Fibroblast of upper back skin (primary cell): ENCODE results near the gene BRD3.
"Not testable (repeated sequence)": the region's sequence is repeated elsewhere in the genome, so short reads cannot be mapped to it uniquely, and the experiment has no call there.

ENCODE experiments used
- DNase-seq: peaks from one replicate; pipeline ENCODE4 v3.0.0-alpha.2; 2013

The BRD3 gene

DNA sequence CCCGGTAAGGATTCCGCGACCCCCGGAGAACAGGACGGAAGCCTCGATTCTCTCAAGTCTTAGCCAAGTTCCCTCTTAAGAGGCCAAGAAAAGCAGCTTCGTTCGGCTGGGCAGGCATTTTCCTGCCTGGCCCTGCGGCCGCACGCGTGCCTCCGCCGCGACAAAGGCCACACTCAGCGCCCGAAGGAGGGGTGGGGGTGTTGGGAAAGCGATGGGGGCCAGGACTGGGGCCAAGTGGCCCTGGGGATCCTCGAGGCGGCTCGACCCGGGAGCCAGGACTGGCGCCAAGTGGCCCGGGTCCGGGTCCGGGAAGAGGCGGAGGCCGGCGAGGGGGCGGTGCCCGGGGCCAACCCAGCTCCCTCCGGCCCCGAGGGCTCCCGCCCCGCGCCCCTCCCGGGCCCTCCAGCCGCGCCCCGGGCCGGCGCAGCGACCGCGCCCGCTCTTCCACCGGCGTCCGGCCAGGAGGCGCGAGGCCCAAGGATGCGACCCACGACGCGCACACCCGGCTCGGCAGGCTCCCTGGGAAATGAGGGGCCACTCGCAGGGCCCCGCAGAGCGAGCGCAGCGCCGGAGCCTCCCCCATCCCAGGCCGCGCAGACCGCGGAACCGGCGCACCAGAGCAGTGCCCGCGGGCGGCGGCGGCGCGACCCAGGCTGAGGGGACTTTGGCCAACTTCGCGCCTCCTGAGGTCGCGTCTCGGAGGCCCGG, 76.5 kb downstream of the BRD3 start:
- no peak for DNase-seq

DNA sequence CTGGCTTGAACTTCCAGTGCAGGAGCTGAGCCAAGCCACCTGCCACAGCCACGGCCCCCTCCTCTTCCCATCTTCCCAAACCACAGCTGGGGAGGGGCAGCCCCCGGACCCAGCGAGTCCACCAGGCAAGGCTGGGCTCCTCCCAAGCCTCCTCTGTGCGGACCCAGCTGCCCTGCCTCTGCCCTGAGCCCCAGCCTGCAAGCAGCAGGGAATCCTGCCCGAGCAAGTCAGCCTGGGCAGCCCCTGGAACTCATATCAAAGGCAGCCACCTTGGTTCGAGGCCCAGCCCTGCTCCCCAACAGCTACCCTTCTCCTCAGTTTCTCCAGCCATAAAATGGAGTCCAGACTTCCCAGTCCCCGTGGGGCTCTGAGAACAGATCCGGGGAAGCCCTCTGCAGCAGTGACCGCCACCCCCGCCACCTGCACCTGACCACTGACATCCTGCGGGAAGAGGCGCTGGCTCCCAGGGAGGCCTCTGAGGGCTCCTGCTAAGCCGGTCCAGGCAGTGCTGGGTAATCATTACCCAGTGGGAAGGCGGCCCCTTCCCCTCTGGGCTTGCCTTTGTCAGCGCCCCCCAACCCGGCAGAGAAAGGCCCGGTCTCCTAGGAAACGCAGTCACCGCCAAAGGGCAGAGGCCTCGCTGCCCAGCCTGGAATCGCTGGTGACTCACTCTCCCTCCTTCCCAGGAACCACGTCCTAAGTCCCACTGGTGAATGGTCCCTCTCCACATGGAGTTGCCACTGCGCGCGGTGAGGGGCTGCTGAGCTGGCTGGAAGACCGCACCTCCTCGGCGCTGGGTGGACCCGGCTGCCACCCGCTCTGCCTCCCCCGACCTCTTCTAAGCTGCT, 77.2 kb downstream of the BRD3 start:
- DNase-seq, result peak; percentile 56

GRCh38 chr9:133989625-133990365, 78.0 kb downstream of the BRD3 start:
- no peak for DNase-seq

DNA sequence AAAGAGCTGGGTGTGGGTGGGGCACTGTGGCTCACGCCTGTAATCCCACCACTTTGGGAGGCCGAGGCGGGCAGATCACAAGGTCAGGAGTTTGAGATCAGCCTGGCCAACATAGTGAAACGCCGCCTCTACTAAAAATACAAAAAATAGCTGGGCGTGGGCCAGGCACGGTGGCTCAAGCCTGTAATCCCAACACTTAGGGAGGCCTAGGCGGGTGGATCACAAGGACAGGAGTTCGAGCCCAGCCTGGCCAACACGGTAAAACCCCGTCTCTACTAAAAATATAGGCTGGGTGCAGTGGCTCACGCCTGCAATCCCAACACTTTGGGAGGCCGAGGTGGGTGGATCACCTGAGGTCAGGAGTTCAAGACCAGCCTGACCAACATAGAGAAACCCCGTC, 79.1 kb downstream of the BRD3 start:
- not testable (repeated sequence) for DNase-seq

GRCh38 chr9:133987946-133988665, 79.7 kb downstream of the BRD3 start:
- DNase-seq, result no peak

DNA sequence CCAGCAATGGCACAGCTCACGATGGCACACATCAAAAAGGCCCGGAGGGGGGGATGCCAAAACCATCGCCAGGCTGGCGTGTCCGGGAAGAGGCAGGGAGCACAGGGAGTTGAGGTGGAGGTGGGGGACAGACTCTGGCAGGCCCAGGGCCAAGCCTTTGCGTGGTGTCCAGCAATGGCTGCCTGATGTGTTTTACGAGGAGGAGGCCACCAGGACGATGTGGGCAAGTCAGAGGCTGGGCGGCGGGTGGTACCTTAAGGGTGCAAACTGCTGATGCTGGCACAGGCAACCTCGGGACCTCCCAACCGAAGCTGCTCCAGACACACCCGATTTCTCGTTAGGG, 80.4 kb downstream of the BRD3 start:
- no peak for DNase-seq

DNA sequence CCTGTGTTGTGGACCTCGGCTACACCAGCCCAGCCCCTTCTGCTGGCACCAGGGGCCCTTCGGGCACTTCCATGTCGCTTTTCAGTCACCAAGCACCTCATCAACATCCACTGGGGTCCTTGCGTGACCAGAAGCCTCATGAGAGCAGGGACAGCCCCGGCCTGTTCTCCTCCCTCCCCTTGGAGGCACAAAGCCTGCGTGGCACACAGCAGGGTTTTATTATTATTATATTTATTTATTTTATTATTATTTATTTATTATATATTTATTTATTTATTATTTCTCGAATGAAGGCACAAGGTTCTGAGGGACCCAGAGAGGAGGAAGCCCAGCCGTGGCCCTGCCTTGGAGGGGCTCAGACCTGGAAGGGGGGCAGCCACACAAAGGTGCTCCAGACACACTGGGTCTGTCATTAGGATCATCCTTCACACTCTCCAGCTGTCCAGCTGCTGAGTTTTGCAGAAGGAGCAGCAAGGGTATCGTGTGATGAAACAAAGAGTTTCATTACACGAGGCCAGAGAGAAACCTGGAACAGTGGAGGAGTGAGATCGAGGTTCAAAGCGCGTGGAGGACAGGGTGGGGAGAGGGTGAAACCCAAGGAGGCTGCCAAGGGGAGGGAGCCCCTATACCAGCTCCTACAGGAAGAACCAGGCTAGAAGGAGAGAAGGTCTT, 80.9 kb downstream of the BRD3 start:
- no peak for DNase-seq

GRCh38 chr9:133986061-133986460, 81.8 kb downstream of the BRD3 start:
- DNase-seq, result no peak

GRCh38 chr9:133982971-133983720, 84.7 kb downstream of the BRD3 start:
- DNase-seq, result no peak

- DNase-seq, result no peak
These were observed 85.7 kb downstream of the BRD3 start for GRCh38 chr9:133981958-133982681.

DNA sequence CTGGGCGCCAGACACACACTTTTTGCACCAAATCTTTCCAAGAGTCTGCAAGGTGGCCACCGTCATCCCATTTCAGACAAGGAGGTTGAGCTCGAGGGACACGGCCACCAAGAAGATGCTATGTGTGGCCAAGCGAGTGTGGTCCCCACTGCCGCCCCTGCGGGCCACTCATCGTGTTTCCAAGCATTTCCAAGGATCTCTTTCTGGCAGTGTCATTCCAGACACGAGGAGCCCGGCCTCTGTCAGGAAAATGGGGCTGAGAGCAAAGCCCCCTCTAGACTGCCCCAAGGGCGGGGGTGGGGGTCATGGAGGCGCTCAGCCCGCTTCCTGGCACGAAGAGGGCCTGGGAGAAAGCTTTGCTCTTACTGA, 86.3 kb downstream of the BRD3 start:
- no peak for DNase-seq

GRCh38 chr9:133980864-133981588, 86.8 kb downstream of the BRD3 start:
- no peak for DNase-seq
